ENCODE results near the gene WDR62.

GRCh38 chr19:36059180-36059910 is 4.6 kb downstream of the WDR62 start:
- TF ChIP-seq CTCF (IDR thresholded peaks at IDR 0.05), result no peak
- no peak for TF ChIP-seq POLR2A (IDR thresholded peaks at IDR 0.05)
